Measurements from ENCODE around the gene PTMS. TPM values are rescaled to one million over a fixed set of nuclear protein-coding genes. Genes with fewer than 3 reads are reported as not detected.
A peak's percentile ranks its signal among the peaks of the same experiment; 100 is the strongest.

The PTMS gene
- total and polyA plus RNA-seq, 2 of the 13 experiments (the other 11 are each of a cell fraction or from before 2014, with no cell fraction given) = 40.5 to 82.4 TPM

DNA sequence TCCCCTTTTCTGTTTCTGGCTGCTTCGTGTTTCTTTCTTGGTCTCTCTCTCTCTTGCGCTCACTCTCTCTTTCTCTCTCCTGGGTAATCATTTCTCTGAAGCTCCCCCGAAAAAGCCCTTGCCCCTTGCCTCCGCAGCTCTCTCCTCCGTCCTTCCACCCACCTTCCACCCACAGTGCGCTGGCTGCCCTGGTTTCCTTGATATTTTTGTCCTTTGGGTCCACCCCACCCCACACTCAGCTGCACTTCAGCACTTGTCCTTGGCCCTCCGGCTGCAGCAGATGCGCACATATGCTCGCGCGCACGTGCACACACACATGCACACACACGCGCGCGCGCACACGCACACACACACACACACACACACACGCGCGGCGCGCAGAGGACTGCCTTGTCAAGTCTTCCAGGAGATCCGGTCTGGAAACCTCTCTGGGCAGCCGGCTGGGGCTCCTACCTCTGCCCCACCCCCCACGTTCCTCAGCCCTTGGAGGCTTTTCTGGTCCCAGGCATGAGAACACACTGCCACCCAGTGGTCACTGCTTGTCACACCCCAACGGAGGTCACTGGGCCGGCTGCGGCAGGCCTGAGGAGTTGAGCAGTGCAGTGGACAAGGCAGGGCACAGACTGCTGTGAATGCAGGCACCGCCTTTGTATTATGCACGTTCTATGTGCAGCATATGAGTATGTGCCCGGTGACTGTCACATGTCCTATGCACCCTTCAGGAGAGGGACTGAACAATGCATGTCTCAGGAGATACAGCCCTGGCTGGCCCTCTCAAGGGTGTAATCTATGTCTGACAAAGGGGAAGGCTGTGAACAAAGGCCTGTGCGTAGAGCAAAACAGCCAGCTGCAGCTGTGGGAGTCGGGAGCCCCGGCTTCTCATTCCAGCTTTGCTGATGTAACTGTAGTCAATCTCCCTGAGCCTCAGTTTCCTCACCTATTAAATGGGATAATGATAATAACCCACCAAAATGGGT lies 12.7 kb downstream of the PTMS start (continued):
- no peak for TF ChIP-seq KIAA2018 (CRISPR knock-in tag; IDR thresholded peaks at IDR 0.05; ENCODE audit: borderline replicate concordance)
- no peak for TF ChIP-seq RBAK (CRISPR knock-in tag; IDR thresholded peaks at IDR 0.05)
- TF ChIP-seq ZNF546 (CRISPR knock-in tag; conservative IDR thresholded peaks at IDR 0.05) = no peak
- TF ChIP-seq RELA (CRISPR knock-in tag; IDR thresholded peaks at IDR 0.05) = peak; percentile 65; the same call in 1 of the 2 replicates
- TF ChIP-seq IRX3 (CRISPR knock-in tag; IDR thresholded peaks at IDR 0.05; ENCODE audit: borderline replicate concordance, low read depth) = no peak
- peak; percentile 80 for TF ChIP-seq ZFX (CRISPR knock-in tag; IDR thresholded peaks at IDR 0.05; ENCODE audit: low read depth)
- TF ChIP-seq, protein P1, sequence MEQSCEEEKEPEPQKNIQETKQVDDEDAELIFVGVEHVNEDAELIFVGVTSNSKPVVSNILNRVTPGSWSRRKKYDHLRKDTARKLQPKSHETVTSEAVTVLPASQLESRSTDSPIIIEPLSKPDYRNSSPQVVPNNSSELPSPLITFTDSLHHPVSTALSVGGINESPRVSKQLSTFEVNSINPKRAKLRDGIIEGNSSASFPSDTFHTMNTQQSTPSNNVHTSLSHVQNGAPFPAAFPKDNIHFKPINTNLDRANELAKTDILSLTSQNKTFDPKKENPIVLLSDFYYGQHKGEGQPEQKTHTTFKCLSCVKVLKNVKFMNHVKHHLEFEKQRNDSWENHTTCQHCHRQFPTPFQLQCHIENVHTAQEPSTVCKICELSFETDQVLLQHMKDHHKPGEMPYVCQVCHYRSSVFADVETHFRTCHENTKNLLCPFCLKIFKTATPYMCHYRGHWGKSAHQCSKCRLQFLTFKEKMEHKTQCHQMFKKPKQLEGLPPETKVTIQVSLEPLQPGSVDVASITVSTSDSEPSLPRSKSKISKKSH (CRISPR knock-in tag; IDR thresholded peaks at IDR 0.05; ENCODE audit: borderline replicate concordance) = peak; percentile 48; the same call in 1 of the 2 replicates
- peak; percentile 11; the same call in 1 of the 2 replicates for TF ChIP-seq CREM (IDR thresholded peaks at IDR 0.05)
- TF ChIP-seq CREM (CRISPR knock-in tag; IDR thresholded peaks at IDR 0.05) = no peak
- TF ChIP-seq, protein P2, sequence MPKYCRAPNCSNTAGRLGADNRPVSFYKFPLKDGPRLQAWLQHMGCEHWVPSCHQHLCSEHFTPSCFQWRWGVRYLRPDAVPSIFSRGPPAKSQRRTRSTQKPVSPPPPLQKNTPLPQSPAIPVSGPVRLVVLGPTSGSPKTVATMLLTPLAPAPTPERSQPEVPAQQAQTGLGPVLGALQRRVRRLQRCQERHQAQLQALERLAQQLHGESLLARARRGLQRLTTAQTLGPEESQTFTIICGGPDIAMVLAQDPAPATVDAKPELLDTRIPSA (CRISPR knock-in tag; IDR thresholded peaks at IDR 0.05; ENCODE audit: borderline replicate concordance) = no peak
- TF ChIP-seq ZNF691 (CRISPR knock-in tag; IDR thresholded peaks at IDR 0.05; ENCODE audit: borderline replicate concordance, low read depth) = no peak; the same call in 1 of the 2 replicates
- TF ChIP-seq ZNF20 (CRISPR knock-in tag; IDR thresholded peaks at IDR 0.05) = no peak
- TF ChIP-seq ZNF484 (CRISPR knock-in tag; IDR thresholded peaks at IDR 0.05; ENCODE audit: borderline replicate concordance, low read depth) = no peak
- TF ChIP-seq LCORL (IDR thresholded peaks at IDR 0.05) = no peak
- TF ChIP-seq LCORL (CRISPR knock-in tag; IDR thresholded peaks at IDR 0.05) = peak; percentile 74; the same call in 1 of the 2 replicates
- 0 out of 2 replicates have a peak, but pooled peaks have one; percentile 37 for TF ChIP-seq SRF (IDR thresholded peaks at IDR 0.05; ENCODE audit: low read depth, low read length)

Measured in HepG2 (cell line).